Astrocyte (in vitro differentiated cells and primary cell): ENCODE data around the gene NTSR1.

ENCODE experiments used
- EZH2 ChIP-seq: IDR thresholded peaks from 2 replicates; pipeline ENCODE4 v1.6.1; 2012; ENCODE audit warnings: mild to moderate bottlenecking, low read length, inconsistent platforms; ENCODE audit not compliant: insufficient read depth
- TF ChIP-seq, protein P1 (sequence below): IDR thresholded peaks from 2 replicates; pipeline ENCODE4 v1.5.1; 2011; ENCODE audit warnings: low read depth, mild to moderate bottlenecking, inconsistent platforms, low read length, moderate library complexity; ENCODE audit not compliant: insufficient read depth

DNA sequence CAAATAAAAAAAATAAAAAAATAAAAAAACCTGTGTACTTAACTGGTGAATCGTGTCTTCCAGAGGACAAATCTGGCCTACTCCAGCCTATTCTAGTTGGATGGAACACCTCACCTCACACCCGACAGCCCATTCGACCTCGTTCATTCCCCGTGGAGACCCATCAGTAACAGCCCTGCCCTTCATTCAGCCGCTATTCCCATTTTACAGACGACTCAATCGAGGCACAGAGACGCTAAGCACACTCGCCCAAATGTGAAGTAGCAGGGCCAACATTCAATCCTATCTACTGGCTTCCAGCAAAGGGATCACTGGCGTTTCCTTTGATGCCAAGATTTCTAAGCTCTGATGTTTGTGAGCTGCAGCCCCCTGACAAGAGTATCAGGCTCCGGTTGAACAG is 1.8 kb upstream of the NTSR1 start:
- TF ChIP-seq, protein P1, sequence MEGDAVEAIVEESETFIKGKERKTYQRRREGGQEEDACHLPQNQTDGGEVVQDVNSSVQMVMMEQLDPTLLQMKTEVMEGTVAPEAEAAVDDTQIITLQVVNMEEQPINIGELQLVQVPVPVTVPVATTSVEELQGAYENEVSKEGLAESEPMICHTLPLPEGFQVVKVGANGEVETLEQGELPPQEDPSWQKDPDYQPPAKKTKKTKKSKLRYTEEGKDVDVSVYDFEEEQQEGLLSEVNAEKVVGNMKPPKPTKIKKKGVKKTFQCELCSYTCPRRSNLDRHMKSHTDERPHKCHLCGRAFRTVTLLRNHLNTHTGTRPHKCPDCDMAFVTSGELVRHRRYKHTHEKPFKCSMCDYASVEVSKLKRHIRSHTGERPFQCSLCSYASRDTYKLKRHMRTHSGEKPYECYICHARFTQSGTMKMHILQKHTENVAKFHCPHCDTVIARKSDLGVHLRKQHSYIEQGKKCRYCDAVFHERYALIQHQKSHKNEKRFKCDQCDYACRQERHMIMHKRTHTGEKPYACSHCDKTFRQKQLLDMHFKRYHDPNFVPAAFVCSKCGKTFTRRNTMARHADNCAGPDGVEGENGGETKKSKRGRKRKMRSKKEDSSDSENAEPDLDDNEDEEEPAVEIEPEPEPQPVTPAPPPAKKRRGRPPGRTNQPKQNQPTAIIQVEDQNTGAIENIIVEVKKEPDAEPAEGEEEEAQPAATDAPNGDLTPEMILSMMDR, result no peak
- TF ChIP-seq EZH2, result no peak
